HEK293T (cell line): ENCODE data around the gene ZNRF1.

ENCODE experiments used
- SP1 ChIP-seq: fragments of 450-650 bp; IDR thresholded peaks from 2 replicates; pipeline ENCODE4 v1.6.1; 2017
- TARDBP ChIP-seq: fragments of 450-650 bp; IDR thresholded peaks from 2 replicates; pipeline ENCODE4 v1.6.1; 2016
- ZNF384 ChIP-seq: fragments of 450-650 bp; IDR thresholded peaks from 2 replicates; pipeline ENCODE4 v1.6.1; 2016

- no peak for TF ChIP-seq TARDBP
- no peak for TF ChIP-seq ZNF384
- TF ChIP-seq SP1: no peak
Observed at GRCh38 chr16:75080205-75081029, 81.6 kb downstream of the ZNRF1 start.
